ENCODE measurements around the gene PPIL3.

PPIL3 gene

GRCh38 chr2:200888704-200889625 lies at the start of gene PPIL3, which contains the start of gene NIF3L1:
PPIL3 (minus strand) TSS chr2:200889077; CDS start chr2:200887615, 1,462 bp downstream.
NIF3L1 (plus strand) TSS chr2:200889371; CDS start chr2:200891944, 2,573 bp downstream.
- peaks cover 33% of the 10 kb centered on the region for H3K36me3 ChIP-seq (ENCODE audit: insufficient read depth, low read length)
- H2AFZ ChIP-seq (ENCODE audit: low read depth, low read length), result peak within 1 kb of the TSS; percentile 90
- DNase-seq (peak; percentile 98), ATAC-seq (ENCODE audit: insufficient read depth, low read depth) (peak; percentile 84)
- TF ChIP-seq EZH2 (IDR thresholded peaks at IDR 0.05; ENCODE audit: borderline replicate concordance, low read depth, low read length, severe bottlenecking) (no peak), CTCF (IDR thresholded peaks at IDR 0.05; ENCODE audit: borderline replicate concordance, extremely low read depth, low read length, poor library complexity, severe bottlenecking) (peak; percentile 33)
- H3K4me1 ChIP-seq (ENCODE audit: insufficient read depth, low read length), result peaks cover 45% of the 10 kb centered on the region
- H3K4me2 ChIP-seq (ENCODE audit: insufficient read depth, low read length), result peak within 1 kb of the TSS; percentile 63
- H3K9ac ChIP-seq (ENCODE audit: low read depth, low read length), result peak within 1 kb of the TSS; percentile 74
- H3K4me3 ChIP-seq (ENCODE audit: low read depth in 1 of 2, low read length in 2 of 2), result peak within 1 kb of the TSS; percentile 49 to 74
- peak within 1 kb of the TSS; percentile 91 for H3K27ac ChIP-seq (ENCODE audit: low read length)
- no peaks in the 10 kb centered on the region for H4K20me1 ChIP-seq (ENCODE audit: insufficient read depth, low read length)
- peaks cover 67% of the 10 kb centered on the region for H3K79me2 ChIP-seq (ENCODE audit: insufficient read depth, low read length)
- no peaks in the 10 kb centered on the region for H3K9me3 ChIP-seq (ENCODE audit: insufficient read depth, low read length, severe bottlenecking)
- no peaks in the 10 kb centered on the region for H3K27me3 ChIP-seq (ENCODE audit: insufficient read depth, low read length, poor library complexity)

GRCh38 chr2:200930947-200931626 lies 42.2 kb upstream of the PPIL3 start:
- no peak for TF ChIP-seq CTCF (IDR thresholded peaks at IDR 0.05; ENCODE audit: borderline replicate concordance, extremely low read depth, low read length, poor library complexity, severe bottlenecking)
- TF ChIP-seq EZH2 (IDR thresholded peaks at IDR 0.05; ENCODE audit: borderline replicate concordance, low read depth, low read length, severe bottlenecking), result no peak
- no peak for ATAC-seq (ENCODE audit: insufficient read depth, low read depth)
- Histone ChIP-seq H3K79me2 (ENCODE audit: insufficient read depth, low read length) (no peaks in the 10 kb centered on the region), H3K4me2 (ENCODE audit: insufficient read depth, low read length) (no peak overlapping the region), H3K4me1 (ENCODE audit: insufficient read depth, low read length) (no peaks in the 10 kb centered on the region), H3K36me3 (ENCODE audit: insufficient read depth, low read length) (peaks cover 67% of the 10 kb centered on the region), H3K9me3 (ENCODE audit: insufficient read depth, low read length, severe bottlenecking) (no peaks in the 10 kb centered on the region), H3K4me3 (ENCODE audit: low read depth in 1 of 2, low read length in 2 of 2) (no peak overlapping the region), H3K27ac (ENCODE audit: low read length) (no peak overlapping the region), H3K27me3 (ENCODE audit: insufficient read depth, low read length, poor library complexity) (no peaks in the 10 kb centered on the region), H4K20me1 (ENCODE audit: insufficient read depth, low read length) (no peaks in the 10 kb centered on the region), H2AFZ (ENCODE audit: low read depth, low read length) (no peak overlapping the region), H3K9ac (ENCODE audit: low read depth, low read length) (no peak overlapping the region)
- no peak for DNase-seq

GRCh38 chr2:200929334-200930249 lies 40.7 kb upstream of the PPIL3 start:
- Histone ChIP-seq H3K4me2 (ENCODE audit: insufficient read depth, low read length) (no peak overlapping the region), H3K27ac (ENCODE audit: low read length) (no peak overlapping the region), H3K4me1 (ENCODE audit: insufficient read depth, low read length) (no peaks in the 10 kb centered on the region), H3K9me3 (ENCODE audit: insufficient read depth, low read length, severe bottlenecking) (no peaks in the 10 kb centered on the region), H3K9ac (ENCODE audit: low read depth, low read length) (no peak overlapping the region), H3K79me2 (ENCODE audit: insufficient read depth, low read length) (no peaks in the 10 kb centered on the region), H3K27me3 (ENCODE audit: insufficient read depth, low read length, poor library complexity) (no peaks in the 10 kb centered on the region), H2AFZ (ENCODE audit: low read depth, low read length) (no peak overlapping the region), H3K36me3 (ENCODE audit: insufficient read depth, low read length) (peaks cover 63% of the 10 kb centered on the region), H3K4me3 (ENCODE audit: low read depth in 1 of 2, low read length in 2 of 2) (no peak overlapping the region), H4K20me1 (ENCODE audit: insufficient read depth, low read length) (no peaks in the 10 kb centered on the region)
- ATAC-seq (ENCODE audit: insufficient read depth, low read depth) (no peak), DNase-seq (no peak)
- TF ChIP-seq CTCF (IDR thresholded peaks at IDR 0.05; ENCODE audit: borderline replicate concordance, extremely low read depth, low read length, poor library complexity, severe bottlenecking), result no peak
- no peak for TF ChIP-seq EZH2 (IDR thresholded peaks at IDR 0.05; ENCODE audit: borderline replicate concordance, low read depth, low read length, severe bottlenecking)

Measured in DND-41 (cell line).